HepG2 (cell line): ENCODE results near the gene AP1AR. TPM values are rescaled to one million over a fixed set of nuclear protein-coding genes. Genes with fewer than 3 reads are reported as not detected.

Source experiments
- ADNP ChIP-seq: sonication (generic); formaldehyde crosslinking; IDR thresholded peaks from 2 replicates; pipeline ENCODE4 v1.4.0; 2020; ENCODE audit warnings: missing genetic modification reagents
- AFF4 ChIP-seq: sonication (generic); formaldehyde crosslinking; IDR thresholded peaks from 2 replicates; pipeline ENCODE4 v1.4.0; 2020; ENCODE audit warnings: missing genetic modification reagents
- ARID2 ChIP-seq: sonication (generic); formaldehyde crosslinking; IDR thresholded peaks from 2 replicates; pipeline ENCODE4 v1.8.1; 2022; ENCODE audit warnings: mild to moderate bottlenecking, missing genetic modification reagents, borderline replicate concordance
- ARNT2 ChIP-seq: sonication (generic); formaldehyde crosslinking; IDR thresholded peaks from 2 replicates; pipeline ENCODE4 v1.8.0; 2022; ENCODE audit warnings: mild to moderate bottlenecking, low read depth, missing genetic modification reagents, moderate library complexity
- KDM4B ChIP-seq: sonication (generic); formaldehyde crosslinking; IDR thresholded peaks from 2 replicates; pipeline ENCODE4 v1.4.0; 2020; ENCODE audit warnings: missing genetic modification reagents
- MBD4 ChIP-seq: IDR thresholded peaks from 2 replicates; pipeline ENCODE4 v1.6.1; 2012; ENCODE audit warnings: low read length, inconsistent platforms, borderline replicate concordance
- MIER2 ChIP-seq: IDR thresholded peaks from 2 replicates; pipeline ENCODE4 v1.6.1; 2016; ENCODE audit warnings: missing biosample characterization, missing genetic modification reagents
- NCOR1 ChIP-seq: fragments of 200-600 bp; sonication (generic); IDR thresholded peaks from 2 replicates; pipeline ENCODE4 v1.7.0; 2017; ENCODE audit warnings: antibody characterized with exemption, low read length, borderline replicate concordance
- NFIC ChIP-seq: IDR thresholded peaks from 2 replicates; pipeline ENCODE4 v1.6.1; 2012; ENCODE audit warnings: mild to moderate bottlenecking, low read length, inconsistent platforms
- RBFOX2 ChIP-seq: fragments of 200-400 bp; formaldehyde crosslinking; IDR thresholded peaks from 2 replicates; pipeline ENCODE4 v1.6.1; 2017; ENCODE audit warnings: low read depth, mild to moderate bottlenecking, low read length
- SRF ChIP-seq: IDR thresholded peaks from 2 replicates; pipeline ENCODE4 v1.6.1; 2011; ENCODE audit warnings: mild to moderate bottlenecking, low read depth, low read length, moderate library complexity
- ZBTB25 ChIP-seq: IDR thresholded peaks from 2 replicates; pipeline ENCODE4 v1.6.1; 2018; ENCODE audit warnings: missing genetic modification reagents
- ZFP41 ChIP-seq: sonication (generic); formaldehyde crosslinking; IDR thresholded peaks from 2 replicates; pipeline ENCODE4 v1.4.0; 2020; ENCODE audit warnings: mild to moderate bottlenecking, missing genetic modification reagents, borderline replicate concordance
- ZNF30 ChIP-seq: sonication (generic); formaldehyde crosslinking; IDR thresholded peaks from 2 replicates; pipeline ENCODE4 v1.5.0; 2020; ENCODE audit warnings: mild to moderate bottlenecking, missing genetic modification reagents
- ZNF530 ChIP-seq: sonication (generic); formaldehyde crosslinking; IDR thresholded peaks from 2 replicates; pipeline ENCODE4 v1.5.0; 2020; ENCODE audit warnings: low read depth, mild to moderate bottlenecking, missing genetic modification reagents
- ZNF549 ChIP-seq: sonication (generic); formaldehyde crosslinking; IDR thresholded peaks from 2 replicates; pipeline ENCODE4 v1.5.0; 2020; ENCODE audit warnings: missing genetic modification reagents
- ZNF691 ChIP-seq: sonication (generic); formaldehyde crosslinking; IDR thresholded peaks from 2 replicates; pipeline ENCODE4 v1.4.0; 2020; ENCODE audit warnings: missing genetic modification reagents, low read depth, mild to moderate bottlenecking, borderline replicate concordance
- ZNF737 ChIP-seq: sonication (generic); formaldehyde crosslinking; IDR thresholded peaks from 2 replicates; pipeline ENCODE4 v1.5.0; 2020; ENCODE audit warnings: missing genetic modification reagents, mild to moderate bottlenecking, borderline replicate concordance
- polyA plus RNA-seq, 8 experiments: library from polyadenylated mRNA; depleted of rRNA in 3 of 8; stranded (reverse) in 7 of 8; unstranded in 1 of 8; fragments of >200 nt; fragmentation: Illumina TruSeq in 4 of 8; extraction: Trizol in 4 of 8; gene quantifications; 2 replicates each; pipeline versions ENCODE4 v1.2.1 to v1.2.3, GENCODE V29; 2011 to 2016; ENCODE audit warnings: low read depth in 4 of 8, missing spikeins in 1 of 8, mixed read lengths in 1 of 8; ENCODE audit not compliant: insufficient read depth in 1 of 8
- total RNA-seq, 5 experiments: library from RNA; depleted of rRNA; stranded (reverse); fragments of >200 nt; fragmentation: Illumina TruSeq; extraction: Trizol; gene quantifications; 2 replicates each; pipeline ENCODE4 v1.2.3, GENCODE V29; 2016; ENCODE audit warnings: low read depth in 1 of 5

Gene AP1AR
- total and polyA plus RNA-seq, 2 of the 13 experiments (the other 11 are each of a cell fraction or from before 2014, with no cell fraction given): 24.9 to 39.9 TPM

- TF ChIP-seq ZNF530 (CRISPR knock-in tag) (0 out of 2 replicates have a peak, but pooled peaks have one; percentile 80), ARNT2 (CRISPR knock-in tag) (peak; percentile 82), ZFP41 (CRISPR knock-in tag) (peak; percentile 89; the same call in 1 of the 2 replicates), ZNF30 (CRISPR knock-in tag) (no peak), ADNP (no peak), RBFOX2 (peak; percentile 99), AFF4 (CRISPR knock-in tag) (peak; percentile 89; the same call in 1 of the 2 replicates), ZNF691 (CRISPR knock-in tag) (no peak), MBD4 (no peak), ZNF549 (CRISPR knock-in tag) (no peak), NFIC (no peak), NCOR1 (0 out of 2 replicates have a peak, but pooled peaks have one; percentile 0), ARID2 (CRISPR knock-in tag) (0 out of 2 replicates have a peak, but pooled peaks have one; percentile 29), ZBTB25 (peak; percentile 4; the same call in 1 of the 2 replicates), SRF (no peak), KDM4B (peak; percentile 78; the same call in 1 of the 2 replicates), MIER2 (CRISPR knock-in tag) (0 out of 2 replicates have a peak, but pooled peaks have one; percentile 11), ZNF737 (CRISPR knock-in tag) (peak; percentile 95; the same call in 1 of the 2 replicates)
Measured at GRCh38 chr4:112231779-112232713, at the start of gene AP1AR (continued).
